K562 (cell line): ENCODE measurements around the gene RINL. TPM values are rescaled to one million over a fixed set of nuclear protein-coding genes. Genes with fewer than 3 reads are reported as not detected.

ENCODE experiments used
- CBX3 ChIP-seq, 2 experiments: IDR thresholded peaks; 1 replicate in 1 of 2; 2 replicates in 1 of 2; pipeline ENCODE4 v1.6.1; 2012; ENCODE audit warnings: inconsistent platforms in 2 of 2, low read length in 2 of 2, borderline replicate concordance in 1 of 2, control low read depth in 1 of 2
- CREB5 ChIP-seq: fragments of 250-450 bp; sonication (Bioruptor Pico); IDR thresholded peaks from 2 replicates; pipeline ENCODE4 v1.5.0; 2020; ENCODE audit warnings: mild to moderate bottlenecking
- CSDE1 ChIP-seq, 2 experiments: fragments of 450-650 bp; IDR thresholded peaks; 2 replicates each; pipeline ENCODE4 v1.6.1; 2016; ENCODE audit warnings: mild to moderate bottlenecking in 1 of 2
- CTCF ChIP-seq, 3 experiments: IDR thresholded peaks in 2 of 3; conservative IDR thresholded peaks in 1 of 3; 2 replicates each; pipeline ENCODE4 v1.5.1; 2011 to 2012; ENCODE audit warnings: low read length in 3 of 3, mild to moderate bottlenecking in 3 of 3, control low read depth in 2 of 3, improper control_type of control experiment in 1 of 3, inconsistent platforms in 1 of 3, low read depth in 1 of 3, mixed read lengths in 1 of 3, moderate library complexity in 1 of 3; ENCODE audit not compliant: insufficient read depth in 2 of 3
- E2F3 ChIP-seq: fragments of 250-450 bp; sonication (Bioruptor Pico); IDR thresholded peaks from 2 replicates; pipeline ENCODE4 v1.4.0; 2020; ENCODE audit warnings: mild to moderate bottlenecking
- FOS ChIP-seq: IDR thresholded peaks from 3 replicates; pipeline ENCODE4 v1.6.1; 2011; ENCODE audit not compliant: insufficient read length; ENCODE audit errors: extremely low read depth
- FOXK2 ChIP-seq, 2 experiments: fragments of 450-650 bp; IDR thresholded peaks in 1 of 2; conservative IDR thresholded peaks in 1 of 2; 2 replicates each; pipeline ENCODE4 v1.6.1; 2016; ENCODE audit warnings: low read depth in 2 of 2, mild to moderate bottlenecking in 1 of 2
- KLF1 ChIP-seq: fragments of 450-650 bp; IDR thresholded peaks from 2 replicates; pipeline ENCODE4 v1.6.1; 2016; ENCODE audit warnings: missing genetic modification characterization, missing compliant biosample characterization
- MXI1 ChIP-seq: IDR thresholded peaks from 2 replicates; pipeline ENCODE4 v1.6.1; 2011; ENCODE audit warnings: low read depth, mild to moderate bottlenecking, improper control_type of control experiment, low read length
- PML ChIP-seq: IDR thresholded peaks from 2 replicates; pipeline ENCODE4 v1.6.1; 2012; ENCODE audit warnings: low read length, inconsistent platforms
- POLR2B ChIP-seq: fragments of 450-650 bp; IDR thresholded peaks from 2 replicates; pipeline ENCODE4 v1.6.1; 2018; ENCODE audit warnings: low read depth; ENCODE audit not compliant: partially characterized antibody
- RBM25 ChIP-seq: fragments of 200-400 bp; formaldehyde crosslinking; IDR thresholded peaks from 2 replicates; pipeline ENCODE4 v1.6.1; 2018; ENCODE audit warnings: low read length, low read depth, moderate library complexity; ENCODE audit not compliant: severe bottlenecking
- SMAD1 ChIP-seq: fragments of 150-350 bp; IDR thresholded peaks from 2 replicates; pipeline ENCODE4 v1.6.1; 2014; ENCODE audit warnings: low read length, low read depth; ENCODE audit not compliant: partially characterized antibody
- SMAD4 ChIP-seq: fragments of 250-450 bp; sonication (Bioruptor Pico); conservative IDR thresholded peaks from 2 replicates; pipeline ENCODE4 v1.8.0; 2021; ENCODE audit warnings: inconsistent platforms, mild to moderate bottlenecking, moderate library complexity
- SNAPC5 ChIP-seq: fragments of 250-450 bp; sonication (Bioruptor Pico); IDR thresholded peaks from 2 replicates; pipeline ENCODE4 v1.8.0; 2021; ENCODE audit warnings: moderate library complexity, mild to moderate bottlenecking, inconsistent platforms
- TAF15 ChIP-seq: fragments of 200-400 bp; formaldehyde crosslinking; IDR thresholded peaks from 2 replicates; pipeline ENCODE4 v1.6.1; 2017; ENCODE audit warnings: mild to moderate bottlenecking, low read depth, low read length, moderate library complexity
- TCF15 ChIP-seq: fragments of 250-450 bp; sonication (Bioruptor Pico); IDR thresholded peaks from 2 replicates; pipeline ENCODE4 v1.8.0; 2022; ENCODE audit warnings: moderate library complexity, mild to moderate bottlenecking, inconsistent platforms
- TRIM28 ChIP-seq: fragments of 450-650 bp; IDR thresholded peaks from 2 replicates; pipeline ENCODE4 v1.6.1; 2017
- ZKSCAN3 ChIP-seq: fragments of 250-450 bp; sonication (Bioruptor Pico); IDR thresholded peaks from 2 replicates; pipeline ENCODE4 v1.4.0; 2020
- ZNF778 ChIP-seq: fragments of 450-650 bp; formaldehyde crosslinking; IDR thresholded peaks from 2 replicates; pipeline ENCODE4 v1.4.0; 2020; ENCODE audit warnings: mild to moderate bottlenecking, moderate library complexity
- polyA plus RNA-seq, 8 experiments: library from polyadenylated mRNA; depleted of rRNA in 4 of 8; stranded (reverse) in 5 of 8; unstranded in 3 of 8; fragments of >200 nt; fragmentation: Nextera tagmentation in 2 of 8; fragmentation: Illumina TruSeq in 1 of 8; extraction: Ambion mirVana in 2 of 8; extraction: Trizol in 1 of 8; gene quantifications; 2 replicates each; pipeline versions ENCODE4 v1.2.1 to v1.2.3, GENCODE V29; 2011 to 2014; ENCODE audit warnings: inconsistent platforms in 1 of 8, missing spikeins in 1 of 8
- total RNA-seq, 7 experiments: library from RNA; depleted of rRNA in 6 of 7; stranded (reverse); fragments of >200 nt in 6 of 7; fragmentation: Illumina TruSeq in 2 of 7; extraction: Trizol in 2 of 7; gene quantifications; 2 replicates each; pipeline versions ENCODE4 v1.2.1 to v1.2.3, GENCODE V29; 2011 to 2021; ENCODE audit warnings: low replicate concordance in 1 of 7
- TF ChIP-seq, protein P1 (sequence below), 2 experiments: fragments of 450-650 bp; IDR thresholded peaks; 2 replicates each; pipeline ENCODE4 v1.6.1; 2018; ENCODE audit warnings: mild to moderate bottlenecking in 2 of 2, low read depth in 1 of 2; ENCODE audit not compliant: partially characterized antibody in 2 of 2

Gene RINL
- total and polyA plus RNA-seq, 9 of the 15 experiments (the other 6 are each of a cell fraction or from before 2014, with no cell fraction given): 0.82 to 10.9 (median 4.9) TPM

DNA sequence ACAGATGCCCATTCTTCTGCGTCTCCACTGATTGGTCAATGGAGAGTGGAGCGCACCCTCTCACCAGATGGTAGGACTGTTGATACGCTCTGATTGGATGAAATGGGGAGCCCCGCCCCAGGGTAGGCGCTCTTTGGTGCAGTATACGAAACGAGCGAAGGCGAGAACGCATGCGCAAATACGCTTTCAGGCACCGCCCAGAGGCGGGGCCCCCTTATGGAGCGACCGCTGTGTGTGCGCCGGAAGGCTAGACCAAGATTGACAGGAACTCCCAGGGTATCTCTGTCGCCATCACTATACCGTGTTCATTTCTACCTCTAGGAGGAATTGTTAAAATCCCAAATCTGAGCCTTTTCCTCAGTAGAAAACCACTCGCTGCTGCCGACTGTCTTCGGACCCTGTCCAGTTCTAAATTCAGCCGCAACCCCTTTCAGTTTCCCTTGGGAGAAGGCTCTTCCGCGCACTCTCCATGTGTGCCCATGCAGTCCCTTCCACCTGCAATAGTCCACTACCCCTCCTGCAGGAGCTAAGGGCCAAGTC is 27.6 kb downstream of the RINL start (continued):
- no peak for TF ChIP-seq E2F3 (CRISPR knock-in tag)
- no peak for TF ChIP-seq CSDE1 (IDR thresholded peaks at IDR 0.05)
- peak in 1 of 3 experiments; percentile 35; a peak in 1 of 6 replicates for TF ChIP-seq CTCF (IDR thresholded peaks at IDR 0.05 in 2 of 3, conservative IDR thresholded peaks at IDR 0.05 in 1 of 3; ENCODE audit: insufficient read depth in 2 of 3, low read depth in 1 of 3, low read length in 3 of 3)
- TF ChIP-seq, protein P1, sequence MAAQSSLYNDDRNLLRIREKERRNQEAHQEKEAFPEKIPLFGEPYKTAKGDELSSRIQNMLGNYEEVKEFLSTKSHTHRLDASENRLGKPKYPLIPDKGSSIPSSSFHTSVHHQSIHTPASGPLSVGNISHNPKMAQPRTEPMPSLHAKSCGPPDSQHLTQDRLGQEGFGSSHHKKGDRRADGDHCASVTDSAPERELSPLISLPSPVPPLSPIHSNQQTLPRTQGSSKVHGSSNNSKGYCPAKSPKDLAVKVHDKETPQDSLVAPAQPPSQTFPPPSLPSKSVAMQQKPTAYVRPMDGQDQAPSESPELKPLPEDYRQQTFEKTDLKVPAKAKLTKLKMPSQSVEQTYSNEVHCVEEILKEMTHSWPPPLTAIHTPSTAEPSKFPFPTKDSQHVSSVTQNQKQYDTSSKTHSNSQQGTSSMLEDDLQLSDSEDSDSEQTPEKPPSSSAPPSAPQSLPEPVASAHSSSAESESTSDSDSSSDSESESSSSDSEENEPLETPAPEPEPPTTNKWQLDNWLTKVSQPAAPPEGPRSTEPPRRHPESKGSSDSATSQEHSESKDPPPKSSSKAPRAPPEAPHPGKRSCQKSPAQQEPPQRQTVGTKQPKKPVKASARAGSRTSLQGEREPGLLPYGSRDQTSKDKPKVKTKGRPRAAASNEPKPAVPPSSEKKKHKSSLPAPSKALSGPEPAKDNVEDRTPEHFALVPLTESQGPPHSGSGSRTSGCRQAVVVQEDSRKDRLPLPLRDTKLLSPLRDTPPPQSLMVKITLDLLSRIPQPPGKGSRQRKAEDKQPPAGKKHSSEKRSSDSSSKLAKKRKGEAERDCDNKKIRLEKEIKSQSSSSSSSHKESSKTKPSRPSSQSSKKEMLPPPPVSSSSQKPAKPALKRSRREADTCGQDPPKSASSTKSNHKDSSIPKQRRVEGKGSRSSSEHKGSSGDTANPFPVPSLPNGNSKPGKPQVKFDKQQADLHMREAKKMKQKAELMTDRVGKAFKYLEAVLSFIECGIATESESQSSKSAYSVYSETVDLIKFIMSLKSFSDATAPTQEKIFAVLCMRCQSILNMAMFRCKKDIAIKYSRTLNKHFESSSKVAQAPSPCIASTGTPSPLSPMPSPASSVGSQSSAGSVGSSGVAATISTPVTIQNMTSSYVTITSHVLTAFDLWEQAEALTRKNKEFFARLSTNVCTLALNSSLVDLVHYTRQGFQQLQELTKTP (IDR thresholded peaks at IDR 0.05; ENCODE audit: low read depth in 1 of 2, partially characterized antibody in 2 of 2): peak in 1 of 2 experiments; percentile 53
- TF ChIP-seq RBM25: peak; percentile 56
- TF ChIP-seq TAF15: no peak
- TF ChIP-seq KLF1 (tag): 0 out of 2 replicates have a peak, but pooled peaks have one; percentile 60
- no peak for TF ChIP-seq SNAPC5 (CRISPR knock-in tag)
- TF ChIP-seq POLR2B: peak; percentile 80
- peak; percentile 42; the same call in 1 of the 2 replicates for TF ChIP-seq TRIM28
- no peak for TF ChIP-seq MXI1
- no peak for TF ChIP-seq CREB5
- TF ChIP-seq TCF15 (CRISPR knock-in tag): no peak
- peak; percentile 51; the same call in 1 of the 2 replicates for TF ChIP-seq PML
- 0 out of 2 replicates have a peak, but pooled peaks have one; percentile 12 for TF ChIP-seq SMAD4 (CRISPR knock-in tag)
- TF ChIP-seq FOXK2 (conservative IDR thresholded peaks at IDR 0.05 in 1 of 2, IDR thresholded peaks at IDR 0.05 in 1 of 2; ENCODE audit: low read depth in 2 of 2): peak; percentile 4 to 75; a peak in 1 of 4 replicates
- no peak for TF ChIP-seq ZNF778 (CRISPR knock-in tag)
- peak; percentile 96 for TF ChIP-seq FOS
- no peak for TF ChIP-seq ZKSCAN3 (CRISPR knock-in tag)
- 0 out of 3 replicates have a peak, but pooled peaks of 1 of the 2 experiments have one; percentile 12 for TF ChIP-seq CBX3 (IDR thresholded peaks at IDR 0.05; ENCODE audit: borderline replicate concordance in 1 of 2, low read length in 2 of 2)
- no peak for TF ChIP-seq SMAD1
